Caco-2 (cell line): ENCODE measurements around the gene ZNF133. TPM values are rescaled to one million over a fixed set of nuclear protein-coding genes. Genes with fewer than 3 reads are reported as not detected.

Source experiments
- BruUV-seq: library from RNA; stranded (reverse); fragments of 400-500 nt; replicated peaks from 2 replicates; lab custom pipeline; 2021; lab: Mats Ljungman, UMichigan
- CTCF ChIA-PET: fragments of 300-600 bp; sonication (Branson Sonifier 250); formaldehyde crosslinking; loops from one replicate; lab custom pipeline; 2022; ENCODE audit warnings: antibody characterized with exemption; lab: Charles Lee
- POLR2A ChIA-PET: fragments of 300-600 bp; sonication (Branson Sonifier 250); formaldehyde crosslinking; loops from one replicate; lab custom pipeline; 2022; ENCODE audit warnings: antibody characterized with exemption; lab: Charles Lee
- DNase-seq, 2 experiments: peaks; one replicate each; pipeline versions ENCODE4 v3.0.0 to v3.0.0-alpha.2; 2020 to 2022
- H3K27me3 ChIP-seq: replicated peaks from 2 replicates; pipeline ENCODE4 v1.6.0; 2011; ENCODE audit warnings: low read length; ENCODE audit not compliant: control insufficient read depth, insufficient read depth
- H3K36me3 ChIP-seq: 2 replicates; pipeline ENCODE4 v1.5.1; 2011; ENCODE audit warnings: low read length; ENCODE audit not compliant: control insufficient read depth, insufficient read depth
- H3K4me1 ChIP-seq: fragments of 250-450 bp; sonication (Bioruptor Pico); 2 replicates; pipeline ENCODE4 v1.5.1; 2020; ENCODE audit warnings: mild to moderate bottlenecking
- H3K4me3 ChIP-seq: 2 replicates; pipeline ENCODE4 v1.5.1; 2011; ENCODE audit warnings: low read depth, mild to moderate bottlenecking, control low read depth, low read length
- H3K9me3 ChIP-seq: fragments of 250-450 bp; sonication (Bioruptor Pico); 2 replicates; pipeline ENCODE4 v1.5.1; 2020; ENCODE audit warnings: mild to moderate bottlenecking, moderate library complexity
- H3K27ac Mint-ChIP-seq: one replicate; pipeline ENCODE4 v1.8.0; 2022; ENCODE audit warnings: mixed read lengths; ENCODE audit not compliant: unreplicated experiment
- H3K27me3 Mint-ChIP-seq: one replicate; pipeline ENCODE4 v1.8.0; 2022; ENCODE audit warnings: mixed read lengths; ENCODE audit not compliant: insufficient read depth, unreplicated experiment
- H3K36me3 Mint-ChIP-seq: one replicate; pipeline ENCODE4 v1.8.0; 2022; ENCODE audit warnings: mild to moderate bottlenecking, mixed read lengths; ENCODE audit not compliant: insufficient read depth, unreplicated experiment
- H3K4me1 Mint-ChIP-seq: one replicate; pipeline ENCODE4 v1.8.0; 2022; ENCODE audit warnings: low read depth, mixed read lengths; ENCODE audit not compliant: unreplicated experiment
- H3K4me3 Mint-ChIP-seq: one replicate; pipeline ENCODE4 v1.8.0; 2022; ENCODE audit warnings: mild to moderate bottlenecking, moderate library complexity, mixed read lengths; ENCODE audit not compliant: unreplicated experiment
- H3K9me3 Mint-ChIP-seq: one replicate; pipeline ENCODE4 v1.8.0; 2022; ENCODE audit warnings: mixed read lengths; ENCODE audit not compliant: unreplicated experiment
- intact Hi-C: fragments of 100-400 bp; cut with micrococcal nuclease; formaldehyde crosslinking; loops from one replicate; pipeline ENCODE4 v1.10.0; 2022; ENCODE audit not compliant: unreplicated experiment
- total RNA-seq: library from RNA; stranded (reverse); gene quantifications from 2 replicates; pipeline ENCODE4 v1.2.3, GENCODE V29; 2022
- TF ChIP-seq, protein P1 (sequence below), 2 experiments: fragments of 200-600 bp in 1 of 2; IDR thresholded peaks; 1 replicate in 1 of 2; 2 replicates in 1 of 2; pipeline versions ENCODE4 v1.5.1 to v1.8.0; 2011 to 2022; ENCODE audit warnings: antibody characterized with exemption in 1 of 2, control low read depth in 1 of 2, inconsistent platforms in 1 of 2, low read depth in 1 of 2, low read length in 1 of 2, mild to moderate bottlenecking in 1 of 2, moderate library complexity in 1 of 2; ENCODE audit not compliant: insufficient read depth in 1 of 2, severe bottlenecking in 1 of 2, unreplicated experiment in 1 of 2

Gene ZNF133
- total RNA-seq, 1 experiment from 2014 or later: 14.8 TPM

DNA sequence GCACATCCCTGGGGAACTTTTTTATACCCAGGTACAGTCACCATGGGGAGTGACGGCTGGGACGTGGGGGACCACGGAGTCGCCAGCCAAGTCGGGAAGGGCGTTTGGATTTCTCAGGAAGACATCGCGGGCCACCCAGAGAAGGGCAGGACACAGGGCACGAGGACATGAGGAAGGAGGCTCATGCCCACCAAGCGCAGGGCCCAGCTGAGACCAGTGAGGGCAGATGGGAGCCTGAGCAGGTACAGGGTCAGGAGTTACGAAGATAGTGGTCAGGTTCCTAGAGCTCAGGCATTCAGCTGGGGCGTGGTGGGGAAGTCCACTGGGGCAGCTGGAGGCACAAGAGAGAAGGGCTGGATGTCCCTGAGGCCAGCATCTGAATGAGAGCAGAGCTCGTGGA is 74.6 kb downstream of the ZNF133 start:
- Mint-ChIP-seq H3K27me3 (no peaks in the 10 kb centered on the region), H3K27ac (no peak overlapping the region), H3K4me3 (no peak overlapping the region), H3K9me3 (no peaks in the 10 kb centered on the region), H3K4me1 (peaks cover 7% of the 10 kb centered on the region), H3K36me3 (no peaks in the 10 kb centered on the region)
- intact Hi-C loops: no loop called here
- TF ChIP-seq, protein P1, sequence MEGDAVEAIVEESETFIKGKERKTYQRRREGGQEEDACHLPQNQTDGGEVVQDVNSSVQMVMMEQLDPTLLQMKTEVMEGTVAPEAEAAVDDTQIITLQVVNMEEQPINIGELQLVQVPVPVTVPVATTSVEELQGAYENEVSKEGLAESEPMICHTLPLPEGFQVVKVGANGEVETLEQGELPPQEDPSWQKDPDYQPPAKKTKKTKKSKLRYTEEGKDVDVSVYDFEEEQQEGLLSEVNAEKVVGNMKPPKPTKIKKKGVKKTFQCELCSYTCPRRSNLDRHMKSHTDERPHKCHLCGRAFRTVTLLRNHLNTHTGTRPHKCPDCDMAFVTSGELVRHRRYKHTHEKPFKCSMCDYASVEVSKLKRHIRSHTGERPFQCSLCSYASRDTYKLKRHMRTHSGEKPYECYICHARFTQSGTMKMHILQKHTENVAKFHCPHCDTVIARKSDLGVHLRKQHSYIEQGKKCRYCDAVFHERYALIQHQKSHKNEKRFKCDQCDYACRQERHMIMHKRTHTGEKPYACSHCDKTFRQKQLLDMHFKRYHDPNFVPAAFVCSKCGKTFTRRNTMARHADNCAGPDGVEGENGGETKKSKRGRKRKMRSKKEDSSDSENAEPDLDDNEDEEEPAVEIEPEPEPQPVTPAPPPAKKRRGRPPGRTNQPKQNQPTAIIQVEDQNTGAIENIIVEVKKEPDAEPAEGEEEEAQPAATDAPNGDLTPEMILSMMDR (IDR thresholded peaks at IDR 0.05; ENCODE audit: insufficient read depth in 1 of 2, low read depth in 1 of 2, low read length in 1 of 2, severe bottlenecking in 1 of 2, unreplicated experiment in 1 of 2): no peak
- H3K27me3 ChIP-seq: no peaks in the 10 kb centered on the region
- H3K4me1 ChIP-seq: no peaks in the 10 kb centered on the region
- ChIA-PET CTCF (no interaction called here), POLR2A (no interaction called here)
- H3K9me3 ChIP-seq: no peaks in the 10 kb centered on the region
- no peak overlapping the region for H3K4me3 ChIP-seq
- H3K36me3 ChIP-seq: no peaks in the 10 kb centered on the region
- DNase-seq: no peak
- no TSS peak for BruUV-seq

DNA sequence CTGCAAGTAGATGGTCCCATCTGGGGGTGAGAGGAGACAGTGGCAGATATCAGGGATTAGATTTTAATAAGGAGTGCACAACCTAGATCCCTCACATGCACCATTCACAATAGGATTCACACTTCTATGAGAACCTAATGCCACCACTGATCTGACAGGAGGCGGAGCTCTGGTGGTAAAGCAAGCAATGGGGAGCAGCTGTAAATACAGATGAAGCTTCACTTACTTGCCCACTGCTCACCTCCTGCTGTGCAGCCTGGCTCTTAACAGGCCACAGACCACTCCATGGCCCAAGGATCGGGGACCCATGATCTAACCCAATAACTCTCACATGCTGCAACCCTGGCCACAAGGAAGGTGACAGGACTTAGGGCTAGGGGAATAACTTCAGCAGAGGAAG is 75.4 kb downstream of the ZNF133 start:
- ChIA-PET POLR2A (no interaction called here), CTCF (no interaction called here)
- no peak for DNase-seq
- Mint-ChIP-seq H3K4me1 (peaks cover 7% of the 10 kb centered on the region), H3K36me3 (no peaks in the 10 kb centered on the region), H3K27me3 (no peaks in the 10 kb centered on the region), H3K27ac (no peak overlapping the region), H3K9me3 (no peaks in the 10 kb centered on the region), H3K4me3 (no peak overlapping the region)
- no peak overlapping the region for H3K4me3 ChIP-seq
- H3K27me3 ChIP-seq: no peaks in the 10 kb centered on the region
- TF ChIP-seq, protein P1 (IDR thresholded peaks at IDR 0.05; ENCODE audit: insufficient read depth in 1 of 2, low read depth in 1 of 2, low read length in 1 of 2, severe bottlenecking in 1 of 2, unreplicated experiment in 1 of 2): no peak
- BruUV-seq: no TSS peak
- no peaks in the 10 kb centered on the region for H3K36me3 ChIP-seq
- intact Hi-C loops: no loop called here
- H3K4me1 ChIP-seq: no peaks in the 10 kb centered on the region
- H3K9me3 ChIP-seq: no peaks in the 10 kb centered on the region

DNA sequence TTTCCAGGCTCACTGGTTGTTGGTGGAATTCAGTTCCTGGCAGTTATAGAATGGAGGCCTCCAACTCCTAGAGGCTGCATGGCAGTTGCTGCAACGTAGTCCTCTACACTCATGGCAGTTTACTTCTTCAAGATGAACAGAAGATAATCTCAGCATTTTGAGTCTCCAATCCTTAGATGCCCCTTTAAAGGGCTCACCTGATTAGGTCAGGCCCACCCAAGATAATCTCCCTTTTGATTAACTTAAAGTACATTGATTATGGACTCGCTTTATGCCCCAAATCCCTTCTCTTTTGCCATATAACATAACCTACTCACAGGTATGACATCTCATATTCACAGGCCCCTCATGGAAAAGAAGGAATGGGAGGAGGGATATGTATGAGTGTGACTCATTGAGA is 76.4 kb downstream of the ZNF133 start:
- ChIA-PET CTCF (no interaction called here), POLR2A (no interaction called here)
- Histone ChIP-seq H3K27me3 (no peaks in the 10 kb centered on the region), H3K4me3 (no peak overlapping the region), H3K4me1 (no peaks in the 10 kb centered on the region), H3K36me3 (no peaks in the 10 kb centered on the region), H3K9me3 (no peaks in the 10 kb centered on the region)
- Mint-ChIP-seq H3K27me3 (no peaks in the 10 kb centered on the region), H3K27ac (no peak overlapping the region), H3K36me3 (no peaks in the 10 kb centered on the region), H3K4me3 (no peak overlapping the region), H3K4me1 (peaks cover 7% of the 10 kb centered on the region), H3K9me3 (no peaks in the 10 kb centered on the region)
- no TSS peak for BruUV-seq
- TF ChIP-seq, protein P1 (IDR thresholded peaks at IDR 0.05; ENCODE audit: insufficient read depth in 1 of 2, low read depth in 1 of 2, low read length in 1 of 2, severe bottlenecking in 1 of 2, unreplicated experiment in 1 of 2): no peak
- intact Hi-C loops: no loop called here
- no peak for DNase-seq

Other genes with a start within 250 kb of the ZNF133 start
- 8.8 and 11.5 TPM in 2 replicates for gene OVOL2, start 230.6 kb upstream of the ZNF133 start, total RNA-seq
- gene KAT14, start 150.7 kb upstream of the ZNF133 start, total RNA-seq: 77.1 and 83.2 TPM in 2 replicates
- gene PET117, start 150.7 kb upstream of the ZNF133 start, total RNA-seq: 30.2 and 30.9 TPM in 2 replicates
- gene DZANK1, start 178.5 kb downstream of the ZNF133 start, total RNA-seq: 8.6 and 9.6 TPM in 2 replicates
- 13.7 and 15.7 TPM in 2 replicates for gene POLR3F, start 178.9 kb downstream of the ZNF133 start, total RNA-seq
- 28.3 and 34.7 TPM in 2 replicates for gene RBBP9, start 208.7 kb downstream of the ZNF133 start, total RNA-seq
- 84.1 and 85.3 TPM in 2 replicates for gene SEC23B, start 219.4 kb downstream of the ZNF133 start, total RNA-seq